T-cell (primary cell): ENCODE measurements around the gene TTC39C. TPM values are rescaled to one million over a fixed set of nuclear protein-coding genes. Genes with fewer than 3 reads are reported as not detected.

Experiments
- ATAC-seq, 4 experiments: fragments of 200-7000 bp in 3 of 4; fragments of 150-1000 bp in 1 of 4; cut with Tn5 transposase; replicated peaks in 1 of 4; 1 replicate in 3 of 4; 2 replicates in 1 of 4; pipeline ENCODE4 v1.10.0; 2021; ENCODE audit warnings: moderate library complexity in 3 of 4, mild to moderate bottlenecking in 2 of 4, moderate number of reproducible peaks in 1 of 4
- CTCF ChIA-PET, 2 donors: fragments of 300-600 bp; sonication (Branson Sonifier 250); formaldehyde crosslinking; loops; one replicate each; lab custom pipeline; 2022; ENCODE audit warnings: antibody characterized with exemption in 2 of 2; lab: Charles Lee
- POLR2A ChIA-PET, 2 donors: fragments of 300-600 bp; sonication (Branson Sonifier 250); formaldehyde crosslinking; loops; one replicate each; lab custom pipeline; 2022; ENCODE audit warnings: antibody characterized with exemption in 2 of 2; lab: Charles Lee
- DNase-seq, 35 experiments: peaks; one replicate each; pipeline versions ENCODE4 v3.0.0 to v3.0.0-alpha.2; 2013 to 2023
- H3K27ac ChIP-seq: one replicate; pipeline ENCODE4 v1.5.1; 2013; ENCODE audit warnings: low read length
- H3K27me3 ChIP-seq, 2 experiments: replicated peaks in 1 of 2; 1 replicate in 1 of 2; 2 replicates in 1 of 2; pipeline versions ENCODE4 v1.6.1 to v1.7.0; 2013; ENCODE audit warnings: low read length in 1 of 2, mixed read lengths in 1 of 2; ENCODE audit not compliant: control insufficient read depth in 2 of 2, insufficient read depth in 2 of 2; ENCODE audit errors: extremely low read depth in 1 of 2
- H3K36me3 ChIP-seq, 2 donors: 1 replicate in 1 of 2; 2 replicates in 1 of 2; pipeline versions ENCODE4 v1.6.1 to v1.7.0; 2013; ENCODE audit warnings: low read length in 1 of 2; ENCODE audit not compliant: control insufficient read depth in 2 of 2, insufficient read depth in 1 of 2; ENCODE audit errors: extremely low read depth in 1 of 2
- H3K4me1 ChIP-seq, 2 experiments: 1 replicate in 1 of 2; 2 replicates in 1 of 2; pipeline versions ENCODE4 v1.6.1 to v1.7.0; 2013; ENCODE audit warnings: low read length in 2 of 2, mixed read lengths in 1 of 2; ENCODE audit not compliant: insufficient read depth in 2 of 2, control insufficient read depth in 1 of 2; ENCODE audit errors: extremely low read depth in 1 of 2
- H3K4me3 ChIP-seq, 2 donors: 1 replicate in 1 of 2; 2 replicates in 1 of 2; pipeline versions ENCODE4 v1.5.1 to v1.7.0; 2013; ENCODE audit warnings: mild to moderate bottlenecking in 2 of 2, low read length in 1 of 2, moderate library complexity in 1 of 2; ENCODE audit not compliant: control insufficient read depth in 1 of 2; ENCODE audit errors: extremely low read depth in 1 of 2
- H3K9me3 ChIP-seq: 2 replicates; pipeline ENCODE4 v1.7.0; 2013
- H3K27ac Mint-ChIP-seq, 2 donors: one replicate each; pipeline ENCODE4 v1.8.0; 2020 to 2021; ENCODE audit warnings: mild to moderate bottlenecking in 2 of 2, mixed read lengths in 2 of 2
- H3K27me3 Mint-ChIP-seq, 2 donors: one replicate each; pipeline ENCODE4 v1.8.0; 2021 to 2022; ENCODE audit warnings: mixed read lengths in 2 of 2
- H3K36me3 Mint-ChIP-seq: one replicate; pipeline ENCODE4 v1.8.0; 2021; ENCODE audit warnings: mixed read lengths
- H3K4me1 Mint-ChIP-seq, 3 donors: one replicate each; pipeline ENCODE4 v1.8.0; 2020 to 2022; ENCODE audit warnings: mixed read lengths in 3 of 3, mild to moderate bottlenecking in 1 of 3
- H3K4me3 Mint-ChIP-seq, 3 donors: one replicate each; pipeline ENCODE4 v1.8.0; 2020 to 2022; ENCODE audit warnings: mild to moderate bottlenecking in 3 of 3, mixed read lengths in 3 of 3, moderate library complexity in 3 of 3
- H3K9me3 Mint-ChIP-seq, 3 donors: one replicate each; pipeline ENCODE4 v1.8.0; 2020 to 2022; ENCODE audit warnings: mixed read lengths in 3 of 3
- WGBS: methylation state at CpG from one replicate; pipeline ENCODE4 v1.1.5; 2013; ENCODE audit warnings: missing lambda C conversion rate; ENCODE audit not compliant: insufficient coverage; 5-methylcytosine and 5-hydroxymethylcytosine counted together
- total RNA-seq, 35 experiments: library from RNA in 6 of 35; stranded (reverse) in 6 of 35; fragments of 120-200 nt in 1 of 35; gene quantifications; one replicate each; pipeline versions ENCODE4 v1.2.1 to v1.2.4 and lab custom pipeline; 2013 to 2026

TTC39C gene
- total RNA-seq, 5 donors from 2014 or later (not counting 1 experiment from before 2014, with no cell fraction given), result 123 to 151 (median 136) TPM

DNA sequence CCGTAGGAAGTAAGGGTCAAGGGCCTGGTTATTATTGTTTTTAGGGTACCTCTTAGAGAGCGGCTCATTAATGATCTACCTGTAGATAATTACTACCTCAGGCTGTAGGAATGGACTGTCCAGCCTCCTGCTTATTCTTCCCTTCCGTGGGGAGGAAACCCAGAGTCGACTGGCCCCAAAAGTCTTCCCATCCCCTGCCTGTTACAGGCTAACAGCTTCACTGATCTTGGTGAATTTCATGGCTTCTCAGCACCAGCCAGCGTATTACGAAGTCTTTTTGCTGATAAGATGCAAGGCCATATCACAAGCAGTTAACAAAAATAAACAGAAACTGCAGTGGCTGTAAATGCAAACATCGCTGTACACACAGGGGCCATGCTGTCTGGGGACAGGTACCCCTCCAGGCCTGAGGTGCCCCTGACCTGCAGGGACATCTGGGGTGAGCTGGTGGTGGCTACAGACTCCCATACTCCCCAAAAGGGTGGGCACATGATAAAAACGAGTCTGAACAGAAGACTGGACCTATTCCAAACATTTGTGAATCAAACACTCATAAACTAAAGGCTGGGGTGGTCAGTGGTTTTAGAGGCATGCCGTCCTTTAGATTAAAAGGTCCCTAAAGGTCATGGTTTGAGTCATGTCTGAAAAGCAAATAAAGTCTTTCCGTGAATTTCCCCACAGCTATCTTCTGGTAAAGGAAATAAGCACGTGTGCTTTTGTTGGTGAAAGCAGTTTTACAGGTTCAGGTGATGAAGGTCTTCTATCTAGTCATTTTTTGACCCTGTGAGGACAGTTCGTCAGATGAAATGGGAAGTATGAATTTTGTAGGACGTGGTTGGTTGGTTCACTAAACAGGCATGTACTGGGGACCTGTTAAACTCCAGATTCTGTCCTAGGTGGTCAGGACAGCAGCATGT lies 36.7 kb downstream of the TTC39C start:
- POLR2A ChIA-PET, result no interaction called here
- no peaks in the 10 kb centered on the region for H3K9me3 Mint-ChIP-seq
- WGBS, result 75% methylated on average over 6 of the region's 13 CpGs

DNA sequence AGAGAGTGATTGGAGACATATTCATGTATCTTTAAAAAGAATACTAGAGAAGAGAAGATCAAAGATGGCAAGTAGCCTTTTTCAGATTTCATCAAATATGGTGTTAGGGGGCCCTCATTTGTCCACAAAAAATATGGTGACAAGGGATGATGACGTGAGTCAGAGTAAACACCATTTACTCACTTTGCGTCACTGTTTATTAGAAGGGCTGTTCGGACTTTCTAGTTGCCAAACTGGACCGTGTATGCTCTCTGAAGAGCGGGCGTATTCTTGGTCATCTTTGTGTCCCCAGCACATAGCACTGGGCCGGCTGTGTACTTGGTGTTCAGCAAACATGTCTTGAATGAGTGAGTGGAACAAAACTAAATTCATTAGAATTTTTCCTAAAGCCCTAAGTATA lies 37.5 kb downstream of the TTC39C start:
- ChIA-PET CTCF (no interaction called here), POLR2A (no interaction called here)
- Histone ChIP-seq H3K4me3 (no peak overlapping the region), H3K27me3 (no peaks in the 10 kb centered on the region), H3K4me1 (peaks cover 40 to 47% of the 10 kb centered on the region in 2 experiments), H3K9me3 (no peaks in the 10 kb centered on the region), H3K36me3 (no peaks in the 10 kb centered on the region), H3K27ac (no peak overlapping the region)
- Mint-ChIP-seq H3K4me1 (peaks cover 88 to 95% (median 92%) of the 10 kb centered on the region in 3 donors), H3K27me3 (no peaks in the 10 kb centered on the region), H3K36me3 (peaks cover 6% of the 10 kb centered on the region), H3K4me3 (peak overlapping the region in 1 of 3 donors; percentile 10), H3K27ac (peak overlapping the region; percentile 62 to 68), H3K9me3 (no peaks in the 10 kb centered on the region)
- peak in 1 of 35 experiments; percentile 32 for DNase-seq
- WGBS, result 91% methylated on average over 3 of the region's 7 CpGs
- no peak for ATAC-seq

More for the DNA sequence above, 36.7 kb downstream of the TTC39C start:
- Histone ChIP-seq H3K36me3 (no peaks in the 10 kb centered on the region), H3K4me1 (peaks cover 40 to 43% of the 10 kb centered on the region in 2 experiments), H3K4me3 (no peak overlapping the region), H3K9me3 (no peaks in the 10 kb centered on the region), H3K27ac (peak overlapping the region; percentile 0), H3K27me3 (no peaks in the 10 kb centered on the region)
- CTCF ChIA-PET, result interaction anchor here in 1 of 2 donors (0.6 kb wide), 1 partner anchor 93 kb away, joined by 3 read pairs; no protein-coding TSS in a partner anchor
- ATAC-seq (no peak), DNase-seq (no peak)
- Mint-ChIP-seq H3K4me1 (peaks cover 86 to 90% (median 90%) of the 10 kb centered on the region in 3 donors), H3K4me3 (peak overlapping the region in 2 of 3 donors; percentile 3 to 10), H3K36me3 (peaks cover 6% of the 10 kb centered on the region), H3K27me3 (no peaks in the 10 kb centered on the region), H3K27ac (peak overlapping the region; percentile 62 to 68)

DNA sequence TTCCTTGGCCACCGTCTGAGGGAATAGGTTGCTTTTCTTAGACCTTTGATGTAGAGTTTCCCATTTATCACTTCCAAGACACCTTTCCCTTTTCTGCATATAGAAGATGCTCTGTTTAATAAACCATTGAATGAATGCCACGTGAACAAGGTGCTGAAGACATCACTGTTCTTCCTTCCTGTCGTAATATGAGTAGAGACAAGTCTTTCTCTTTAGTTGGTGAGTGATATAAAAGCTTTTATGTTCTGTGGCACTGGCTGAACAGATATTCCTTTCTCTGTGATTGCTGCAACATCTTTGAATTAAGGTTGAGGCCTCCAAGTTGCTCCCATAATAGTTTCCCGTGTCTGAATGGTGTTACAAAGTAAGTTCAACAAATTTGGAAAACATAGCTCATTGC lies 38.7 kb downstream of the TTC39C start:
- Mint-ChIP-seq H3K9me3 (peaks cover 0 to 5% (median 0%) of the 10 kb centered on the region in 3 donors), H3K4me3 (peak overlapping the region in 1 of 3 donors; percentile 38), H3K27me3 (no peaks in the 10 kb centered on the region), H3K27ac (peak overlapping the region; percentile 9 to 62), H3K36me3 (peaks cover 16% of the 10 kb centered on the region), H3K4me1 (peaks cover 79 to 94% (median 93%) of the 10 kb centered on the region in 3 donors)
- peaks cover 0 to 7% of the 10 kb centered on the region in 2 donors for H3K36me3 ChIP-seq
- ChIA-PET POLR2A (interaction anchor here in 1 of 2 donors (0.5 kb wide), 1 partner anchor 19 kb away, joined by 3 read pairs; no protein-coding TSS in a partner anchor), CTCF (interaction anchor here in 1 of 2 donors (1.3 kb wide), 1 partner anchor 17 kb away, joined by 3 read pairs; no protein-coding TSS in a partner anchor)
- WGBS, result 0% methylated on average over 1 of the region's 4 CpGs
- H3K4me3 ChIP-seq, result no peak overlapping the region
- DNase-seq (peak in 1 of 35 experiments; percentile 42), ATAC-seq (peak in 3 of 4 experiments; percentile 55 to 81 (median 57))
- peaks cover 39 to 40% of the 10 kb centered on the region in 2 experiments for H3K4me1 ChIP-seq
- H3K27ac ChIP-seq, result peak overlapping the region; percentile 7
- H3K27me3 ChIP-seq, result no peaks in the 10 kb centered on the region
- H3K9me3 ChIP-seq, result no peaks in the 10 kb centered on the region

DNA sequence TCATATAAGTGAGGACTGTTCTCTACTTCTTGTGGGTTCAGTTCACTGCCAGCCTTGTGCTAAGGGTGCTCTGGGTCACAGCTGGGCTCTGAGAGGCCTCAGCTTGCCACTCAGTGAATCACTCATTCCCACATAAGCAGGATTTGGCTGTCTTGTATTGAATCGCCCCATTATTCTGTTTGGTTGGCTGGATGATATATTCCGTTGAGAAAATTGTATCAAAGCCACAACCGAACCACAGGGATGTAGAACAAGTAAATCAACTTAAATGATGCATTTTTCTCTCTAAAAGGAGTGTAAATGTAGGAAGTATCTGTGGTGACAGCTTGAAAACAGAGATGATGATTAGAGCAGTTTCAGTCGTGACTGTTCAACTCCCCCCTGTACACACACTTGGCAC lies 39.6 kb downstream of the TTC39C start:
- peak overlapping the region in 2 of 3 donors; percentile 28 to 38 for H3K4me3 Mint-ChIP-seq
- CTCF ChIA-PET, result interaction anchor here (0.5 to 1.3 kb wide), 2 partner anchors 18 to 435 kb away, joined by 3 to 5 read pairs; no protein-coding TSS in a partner anchor
- DNase-seq, result peak in 2 of 35 experiments; percentile 12 to 24
- Histone ChIP-seq H3K9me3 (no peaks in the 10 kb centered on the region), H3K4me1 (peaks cover 31 to 36% of the 10 kb centered on the region in 2 experiments), H3K36me3 (peaks cover 0 to 7% of the 10 kb centered on the region in 2 donors), H3K27ac (peak overlapping the region; percentile 7), H3K27me3 (no peaks in the 10 kb centered on the region), H3K4me3 (no peak overlapping the region)
- H3K27me3 Mint-ChIP-seq, result no peaks in the 10 kb centered on the region
- peaks cover 16% of the 10 kb centered on the region for H3K36me3 Mint-ChIP-seq
- H3K4me1 Mint-ChIP-seq, result peaks cover 70 to 89% (median 89%) of the 10 kb centered on the region in 3 donors
- peak overlapping the region; percentile 9 to 66 for H3K27ac Mint-ChIP-seq
- POLR2A ChIA-PET, result no interaction called here
- ATAC-seq, result peak in 3 of 4 experiments; percentile 34 to 50 (median 36)
- H3K9me3 Mint-ChIP-seq, result peaks cover 0 to 5% (median 0%) of the 10 kb centered on the region in 3 donors
- WGBS, result no CpG with 5 or more reads among the region's 4 CpGs

DNA sequence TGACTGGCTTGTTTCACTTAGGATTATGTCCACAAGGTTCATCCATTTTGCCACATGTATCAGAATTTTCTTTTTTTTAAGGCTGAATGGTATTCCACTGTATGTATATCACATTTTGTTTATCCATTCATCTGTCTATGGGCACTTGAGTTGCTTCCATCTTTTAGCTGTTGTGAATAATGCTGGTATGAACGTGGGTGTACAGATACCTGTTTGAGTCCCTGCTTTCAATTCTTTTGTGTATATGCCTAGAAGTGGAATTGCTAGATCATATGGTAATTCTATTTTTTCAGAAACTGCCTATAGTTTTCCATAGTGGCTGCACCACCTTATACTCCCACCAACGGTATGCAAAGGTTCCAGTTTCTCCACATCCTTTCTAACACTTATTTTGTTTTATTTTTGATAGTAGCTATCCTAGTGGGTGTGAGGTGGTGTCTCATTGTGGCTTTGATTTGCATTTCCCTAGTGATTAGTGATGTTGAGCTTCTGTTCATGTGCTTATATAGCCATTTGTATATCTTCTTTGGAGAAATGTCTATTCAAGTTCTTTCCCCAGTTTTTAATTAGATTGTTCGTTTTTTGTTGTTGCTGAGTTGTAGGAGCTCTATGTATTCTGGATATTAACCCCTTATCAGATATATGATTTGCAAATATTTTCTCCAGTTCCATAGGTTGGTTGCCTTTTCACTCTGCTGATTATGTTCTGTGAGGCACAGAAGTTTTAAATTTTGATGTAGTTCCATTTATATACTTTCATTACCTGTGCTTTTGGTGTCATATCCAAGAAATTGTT lies 40.7 kb downstream of the TTC39C start:
- peak overlapping the region; percentile 3 to 53 (median 45) for H3K4me3 Mint-ChIP-seq
- ChIA-PET POLR2A (interaction anchor here in 1 of 2 donors (0.6 kb wide), 1 partner anchor 242 kb away, joined by 4 read pairs; no protein-coding TSS in a partner anchor), CTCF (interaction anchor here in 1 of 2 donors (0.6 to 1.3 kb wide), 3 partner anchors 12 to 92 kb away, joined by 3 to 5 read pairs (median 4); no protein-coding TSS in a partner anchor)
- H3K36me3 ChIP-seq, result peaks cover 0 to 7% of the 10 kb centered on the region in 2 donors
- H3K9me3 Mint-ChIP-seq, result peaks cover 0 to 5% (median 0%) of the 10 kb centered on the region in 3 donors
- no CpG with 5 or more reads among the region's 3 CpGs for WGBS
- peaks cover 27 to 29% of the 10 kb centered on the region in 2 experiments for H3K4me1 ChIP-seq
- H3K4me1 Mint-ChIP-seq, result peaks cover 67 to 89% (median 88%) of the 10 kb centered on the region in 3 donors
- H3K9me3 ChIP-seq, result no peaks in the 10 kb centered on the region
- H3K4me3 ChIP-seq, result no peak overlapping the region
- no peak for DNase-seq
- H3K27me3 Mint-ChIP-seq, result no peaks in the 10 kb centered on the region
- no peaks in the 10 kb centered on the region for H3K27me3 ChIP-seq
- no peak overlapping the region for H3K27ac ChIP-seq
- H3K27ac Mint-ChIP-seq, result peak overlapping the region; percentile 13 to 47
- ATAC-seq, result peak in 1 of 4 experiments; percentile 28
- peaks cover 18% of the 10 kb centered on the region for H3K36me3 Mint-ChIP-seq
